Measurements from ENCODE around the gene AREG. TPM values are rescaled to one million over a fixed set of nuclear protein-coding genes. Genes with fewer than 3 reads are reported as not detected.

The AREG gene
- total RNA-seq, 1 donor from 2014 or later: 4.0 TPM

- Histone ChIP-seq H3K9me3 (no peaks in the 10 kb centered on the region), H3K27ac (no peak overlapping the region), H3K4me3 (no peak overlapping the region), H3K4me1 (peaks cover 0 to 15% of the 10 kb centered on the region in 2 donors), H3K27me3 (no peaks in the 10 kb centered on the region), H3K36me3 (no peaks in the 10 kb centered on the region)
- DNase-seq (ENCODE audit: low spot score in 2 of 2): no peak
- no peak for TF ChIP-seq CTCF (IDR thresholded peaks at IDR 0.05)
- intact Hi-C loops (cut with DNase I): loop anchor here (10.0 kb wide), 1 partner anchor 1039 kb away; the partner anchor contains the start of genes RCHY1 and THAP6
These were observed 31.0 kb downstream of the AREG start for GRCh38 chr4:74475946-74476345.

- Histone ChIP-seq H3K9me3 (no peaks in the 10 kb centered on the region), H3K27ac (no peak overlapping the region), H3K4me1 (peaks cover 0 to 8% of the 10 kb centered on the region in 2 donors), H3K4me3 (no peak overlapping the region), H3K36me3 (no peaks in the 10 kb centered on the region), H3K27me3 (no peaks in the 10 kb centered on the region)
- TF ChIP-seq CTCF (IDR thresholded peaks at IDR 0.05): no peak
- DNase-seq (ENCODE audit: low spot score in 2 of 2): no peak
- intact Hi-C loops (cut with DNase I): loop anchor here (10.0 kb wide), 1 partner anchor 1036 kb away; the partner anchor contains the start of genes RCHY1 and THAP6
These were observed 34.1 kb downstream of the AREG start for GRCh38 chr4:74479009-74479408.

- Histone ChIP-seq H3K27me3 (no peaks in the 10 kb centered on the region), H3K4me3 (no peak overlapping the region), H3K9me3 (no peaks in the 10 kb centered on the region), H3K36me3 (no peaks in the 10 kb centered on the region), H3K27ac (no peak overlapping the region), H3K4me1 (no peaks in the 10 kb centered on the region)
- intact Hi-C loops (cut with DNase I): no loop called here
- DNase-seq (ENCODE audit: low spot score in 2 of 2): no peak
- TF ChIP-seq CTCF (IDR thresholded peaks at IDR 0.05): no peak
These were observed 35.3 kb downstream of the AREG start for GRCh38 chr4:74480267-74480666.

DNA sequence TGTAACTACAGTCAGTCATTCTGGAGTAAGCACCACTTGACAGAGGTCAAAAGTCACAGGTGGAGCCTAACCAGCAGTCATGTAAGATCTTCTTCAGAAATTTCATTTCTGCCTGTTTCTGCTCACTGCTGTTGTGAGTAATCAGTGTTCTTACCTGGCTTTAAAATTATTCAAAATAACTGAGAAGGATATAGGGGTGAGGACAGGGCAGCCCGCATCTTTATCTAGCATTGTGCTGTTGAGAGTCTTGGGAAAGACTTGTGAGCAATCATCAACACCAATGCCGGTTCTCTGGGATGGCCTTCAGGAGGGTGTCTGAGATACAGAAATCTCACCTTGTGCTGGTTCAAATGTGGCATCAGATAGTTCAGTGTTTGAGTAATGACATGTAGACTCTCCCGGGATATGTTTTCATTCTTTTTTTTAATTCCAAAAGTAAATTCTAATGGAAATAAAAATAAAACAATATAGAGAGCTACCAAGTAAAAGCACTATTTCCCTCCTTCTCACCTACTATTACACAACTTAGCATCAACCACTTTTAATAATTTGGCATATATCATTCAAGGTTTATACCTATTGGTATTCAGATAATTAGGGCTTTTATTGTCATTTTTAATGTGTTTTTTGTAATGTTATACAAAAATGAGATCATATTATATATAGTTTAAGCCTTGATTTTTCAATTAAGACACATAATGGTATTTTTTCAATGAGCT, 37.1 kb downstream of the AREG start:
- Histone ChIP-seq H3K36me3 (no peaks in the 10 kb centered on the region), H3K4me3 (no peak overlapping the region), H3K9me3 (no peaks in the 10 kb centered on the region), H3K27ac (no peak overlapping the region), H3K27me3 (no peaks in the 10 kb centered on the region), H3K4me1 (no peaks in the 10 kb centered on the region)
- TF ChIP-seq CTCF (IDR thresholded peaks at IDR 0.05): no peak
- no peak for DNase-seq (ENCODE audit: low spot score in 2 of 2)
- intact Hi-C loops (cut with DNase I): no loop called here

GRCh38 chr4:74483226-74483911, 38.4 kb downstream of the AREG start:
- Histone ChIP-seq H3K27ac (no peak overlapping the region), H3K27me3 (no peaks in the 10 kb centered on the region), H3K36me3 (no peaks in the 10 kb centered on the region), H3K4me3 (no peak overlapping the region), H3K4me1 (no peaks in the 10 kb centered on the region), H3K9me3 (no peaks in the 10 kb centered on the region)
- TF ChIP-seq CTCF (IDR thresholded peaks at IDR 0.05): no peak
- DNase-seq (ENCODE audit: low spot score in 2 of 2): no peak
- intact Hi-C loops (cut with DNase I): no loop called here
